HepG2 (cell line): ENCODE measurements around the gene NSF. TPM values are rescaled to one million over a fixed set of nuclear protein-coding genes. Genes with fewer than 3 reads are reported as not detected.
A peak's percentile ranks its signal among the peaks of the same experiment; 100 is the strongest.

ENCODE experiments used
- ATF1 ChIP-seq: IDR thresholded peaks from 2 replicates; pipeline ENCODE4 v1.6.1; 2016; ENCODE audit warnings: mild to moderate bottlenecking, control low read depth
- MTF2 ChIP-seq: sonication (generic); formaldehyde crosslinking; IDR thresholded peaks from 2 replicates; pipeline ENCODE4 v1.5.0; 2020; ENCODE audit warnings: missing genetic modification reagents, borderline replicate concordance
- MZF1 ChIP-seq: sonication (generic); formaldehyde crosslinking; IDR thresholded peaks from 2 replicates; pipeline ENCODE4 v1.8.1; 2023; ENCODE audit warnings: mild to moderate bottlenecking, missing genetic modification reagents, borderline replicate concordance
- PHF8 ChIP-seq: sonication (generic); formaldehyde crosslinking; IDR thresholded peaks from 2 replicates; pipeline ENCODE4 v1.5.0; 2020; ENCODE audit warnings: missing genetic modification reagents
- POLR2AphosphoS5 ChIP-seq: IDR thresholded peaks from 2 replicates; pipeline ENCODE4 v1.6.1; 2012; ENCODE audit warnings: low read depth, low read length
- REXO4 ChIP-seq: sonication (generic); formaldehyde crosslinking; IDR thresholded peaks from 2 replicates; pipeline ENCODE4 v1.8.0; 2022; ENCODE audit warnings: missing genetic modification reagents, mild to moderate bottlenecking, borderline replicate concordance
- TBP ChIP-seq: sonication (generic); formaldehyde crosslinking; IDR thresholded peaks from 2 replicates; pipeline ENCODE4 v1.5.0; 2020; ENCODE audit warnings: missing genetic modification reagents
- polyA plus RNA-seq, 8 experiments: library from polyadenylated mRNA; depleted of rRNA in 3 of 8; stranded (reverse) in 7 of 8; unstranded in 1 of 8; fragments of >200 nt; fragmentation: Illumina TruSeq in 4 of 8; extraction: Trizol in 4 of 8; gene quantifications; 2 replicates each; pipeline versions ENCODE4 v1.2.1 to v1.2.3, GENCODE V29; 2011 to 2016; ENCODE audit warnings: low read depth in 4 of 8, missing spikeins in 1 of 8, mixed read lengths in 1 of 8; ENCODE audit not compliant: insufficient read depth in 1 of 8
- total RNA-seq, 5 experiments: library from RNA; depleted of rRNA; stranded (reverse); fragments of >200 nt; fragmentation: Illumina TruSeq; extraction: Trizol; gene quantifications; 2 replicates each; pipeline ENCODE4 v1.2.3, GENCODE V29; 2016; ENCODE audit warnings: low read depth in 1 of 5
- TF ChIP-seq, protein P1 (sequence below): sonication (generic); formaldehyde crosslinking; IDR thresholded peaks from 2 replicates; pipeline ENCODE4 v1.5.0; 2020; ENCODE audit warnings: mild to moderate bottlenecking, missing genetic modification reagents, moderate library complexity
- TF ChIP-seq, protein P2 (sequence below), 2 experiments: sonication (generic) in 1 of 2; formaldehyde crosslinking in 1 of 2; IDR thresholded peaks; 2 replicates each; pipeline versions ENCODE4 v1.4.0 to v1.6.1; 2018 to 2020; ENCODE audit warnings: missing genetic modification reagents in 2 of 2, borderline replicate concordance in 1 of 2, low read depth in 1 of 2, mild to moderate bottlenecking in 1 of 2, missing biosample characterization in 1 of 2
- TF ChIP-seq, protein P3 (sequence below): sonication (generic); formaldehyde crosslinking; IDR thresholded peaks from 2 replicates; pipeline ENCODE4 v1.5.0; 2020; ENCODE audit warnings: missing genetic modification reagents
- TF ChIP-seq, protein P4 (sequence below): sonication (generic); formaldehyde crosslinking; IDR thresholded peaks from 2 replicates; pipeline ENCODE4 v1.4.0; 2020; ENCODE audit warnings: missing genetic modification reagents
- TF ChIP-seq, protein P5 (sequence below): sonication (generic); formaldehyde crosslinking; IDR thresholded peaks from 2 replicates; pipeline ENCODE4 v1.4.0; 2020; ENCODE audit warnings: missing genetic modification reagents

The NSF gene
- total and polyA plus RNA-seq, 2 of the 13 experiments (the other 11 are each of a cell fraction or from before 2014, with no cell fraction given), result 21.9 to 37.8 TPM

DNA sequence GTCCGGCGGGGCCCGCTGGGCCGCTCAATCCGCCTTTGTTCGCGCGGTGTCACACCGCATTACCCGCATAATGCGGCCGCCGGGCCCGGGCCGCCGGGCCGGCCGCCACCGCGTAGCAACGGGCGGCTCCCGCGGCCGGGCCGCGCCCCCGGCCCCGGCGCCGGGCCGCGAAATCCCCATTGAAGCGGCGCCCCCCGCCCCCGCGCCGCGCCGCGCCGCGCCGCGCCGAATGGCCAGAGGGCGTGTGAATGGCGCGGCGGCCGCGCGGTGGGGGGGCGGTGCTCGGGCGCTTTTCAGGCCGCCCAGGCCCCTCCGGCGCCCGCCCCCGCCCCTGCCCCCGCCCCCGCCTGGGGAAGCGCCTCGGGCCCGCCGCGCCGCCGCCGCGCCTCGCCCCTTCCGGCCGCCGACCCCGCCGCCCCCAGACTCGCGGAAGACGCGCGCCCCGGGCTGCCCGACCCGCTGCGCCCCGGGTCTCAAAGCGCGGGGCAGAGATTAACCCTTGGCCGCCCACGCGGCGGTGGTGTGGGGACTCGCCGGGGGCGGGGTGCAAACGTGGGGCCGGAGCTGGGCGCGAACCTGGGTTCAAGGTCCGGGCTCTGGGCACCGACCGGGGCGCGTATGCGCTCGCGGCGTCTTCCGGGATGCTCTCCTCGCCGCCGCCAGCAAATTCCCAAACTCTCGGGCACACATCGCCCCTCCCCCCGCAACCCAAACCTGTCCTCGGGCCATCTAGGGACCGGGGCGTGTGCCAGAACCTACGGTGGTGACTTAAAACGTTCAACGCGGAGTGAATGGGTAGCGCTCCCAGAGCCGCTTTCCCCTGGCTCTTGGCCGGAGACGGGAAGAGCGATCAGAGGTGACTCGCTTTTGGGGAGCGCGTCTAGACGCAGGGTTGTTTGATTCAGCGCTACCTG, 181.3 kb downstream of the NSF start (continued):
- TF ChIP-seq, protein P1, sequence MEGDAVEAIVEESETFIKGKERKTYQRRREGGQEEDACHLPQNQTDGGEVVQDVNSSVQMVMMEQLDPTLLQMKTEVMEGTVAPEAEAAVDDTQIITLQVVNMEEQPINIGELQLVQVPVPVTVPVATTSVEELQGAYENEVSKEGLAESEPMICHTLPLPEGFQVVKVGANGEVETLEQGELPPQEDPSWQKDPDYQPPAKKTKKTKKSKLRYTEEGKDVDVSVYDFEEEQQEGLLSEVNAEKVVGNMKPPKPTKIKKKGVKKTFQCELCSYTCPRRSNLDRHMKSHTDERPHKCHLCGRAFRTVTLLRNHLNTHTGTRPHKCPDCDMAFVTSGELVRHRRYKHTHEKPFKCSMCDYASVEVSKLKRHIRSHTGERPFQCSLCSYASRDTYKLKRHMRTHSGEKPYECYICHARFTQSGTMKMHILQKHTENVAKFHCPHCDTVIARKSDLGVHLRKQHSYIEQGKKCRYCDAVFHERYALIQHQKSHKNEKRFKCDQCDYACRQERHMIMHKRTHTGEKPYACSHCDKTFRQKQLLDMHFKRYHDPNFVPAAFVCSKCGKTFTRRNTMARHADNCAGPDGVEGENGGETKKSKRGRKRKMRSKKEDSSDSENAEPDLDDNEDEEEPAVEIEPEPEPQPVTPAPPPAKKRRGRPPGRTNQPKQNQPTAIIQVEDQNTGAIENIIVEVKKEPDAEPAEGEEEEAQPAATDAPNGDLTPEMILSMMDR (CRISPR knock-in tag), result peak; percentile 22; the same call in 1 of the 2 replicates
- TF ChIP-seq REXO4 (CRISPR knock-in tag) (no peak), PHF8 (CRISPR knock-in tag) (peak; percentile 82), TBP (0 out of 2 replicates have a peak, but pooled peaks have one; percentile 32), ATF1 (no peak), MZF1 (peak; percentile 58; the same call in 1 of the 2 replicates), MTF2 (peak; percentile 95; the same call in 1 of the 2 replicates), POLR2AphosphoS5 (peak; percentile 60)
- TF ChIP-seq, protein P2, sequence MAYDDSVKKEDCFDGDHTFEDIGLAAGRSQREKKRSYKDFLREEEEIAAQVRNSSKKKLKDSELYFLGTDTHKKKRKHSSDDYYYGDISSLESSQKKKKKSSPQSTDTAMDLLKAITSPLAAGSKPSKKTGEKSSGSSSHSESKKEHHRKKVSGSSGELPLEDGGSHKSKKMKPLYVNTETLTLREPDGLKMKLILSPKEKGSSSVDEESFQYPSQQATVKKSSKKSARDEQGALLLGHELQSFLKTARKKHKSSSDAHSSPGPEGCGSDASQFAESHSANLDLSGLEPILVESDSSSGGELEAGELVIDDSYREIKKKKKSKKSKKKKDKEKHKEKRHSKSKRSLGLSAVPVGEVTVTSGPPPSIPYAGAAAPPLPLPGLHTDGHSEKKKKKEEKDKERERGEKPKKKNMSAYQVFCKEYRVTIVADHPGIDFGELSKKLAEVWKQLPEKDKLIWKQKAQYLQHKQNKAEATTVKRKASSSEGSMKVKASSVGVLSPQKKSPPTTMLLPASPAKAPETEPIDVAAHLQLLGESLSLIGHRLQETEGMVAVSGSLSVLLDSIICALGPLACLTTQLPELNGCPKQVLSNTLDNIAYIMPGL (CRISPR knock-in tag; IDR thresholded peaks at IDR 0.05; ENCODE audit: borderline replicate concordance in 1 of 2, low read depth in 1 of 2), result peak in 1 of 2 experiments; percentile 58; a peak in 3 of 4 replicates
- TF ChIP-seq, protein P3, sequence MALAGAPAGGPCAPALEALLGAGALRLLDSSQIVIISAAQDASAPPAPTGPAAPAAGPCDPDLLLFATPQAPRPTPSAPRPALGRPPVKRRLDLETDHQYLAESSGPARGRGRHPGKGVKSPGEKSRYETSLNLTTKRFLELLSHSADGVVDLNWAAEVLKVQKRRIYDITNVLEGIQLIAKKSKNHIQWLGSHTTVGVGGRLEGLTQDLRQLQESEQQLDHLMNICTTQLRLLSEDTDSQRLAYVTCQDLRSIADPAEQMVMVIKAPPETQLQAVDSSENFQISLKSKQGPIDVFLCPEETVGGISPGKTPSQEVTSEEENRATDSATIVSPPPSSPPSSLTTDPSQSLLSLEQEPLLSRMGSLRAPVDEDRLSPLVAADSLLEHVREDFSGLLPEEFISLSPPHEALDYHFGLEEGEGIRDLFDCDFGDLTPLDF (CRISPR knock-in tag), result peak; percentile 85
- TF ChIP-seq, protein P4, sequence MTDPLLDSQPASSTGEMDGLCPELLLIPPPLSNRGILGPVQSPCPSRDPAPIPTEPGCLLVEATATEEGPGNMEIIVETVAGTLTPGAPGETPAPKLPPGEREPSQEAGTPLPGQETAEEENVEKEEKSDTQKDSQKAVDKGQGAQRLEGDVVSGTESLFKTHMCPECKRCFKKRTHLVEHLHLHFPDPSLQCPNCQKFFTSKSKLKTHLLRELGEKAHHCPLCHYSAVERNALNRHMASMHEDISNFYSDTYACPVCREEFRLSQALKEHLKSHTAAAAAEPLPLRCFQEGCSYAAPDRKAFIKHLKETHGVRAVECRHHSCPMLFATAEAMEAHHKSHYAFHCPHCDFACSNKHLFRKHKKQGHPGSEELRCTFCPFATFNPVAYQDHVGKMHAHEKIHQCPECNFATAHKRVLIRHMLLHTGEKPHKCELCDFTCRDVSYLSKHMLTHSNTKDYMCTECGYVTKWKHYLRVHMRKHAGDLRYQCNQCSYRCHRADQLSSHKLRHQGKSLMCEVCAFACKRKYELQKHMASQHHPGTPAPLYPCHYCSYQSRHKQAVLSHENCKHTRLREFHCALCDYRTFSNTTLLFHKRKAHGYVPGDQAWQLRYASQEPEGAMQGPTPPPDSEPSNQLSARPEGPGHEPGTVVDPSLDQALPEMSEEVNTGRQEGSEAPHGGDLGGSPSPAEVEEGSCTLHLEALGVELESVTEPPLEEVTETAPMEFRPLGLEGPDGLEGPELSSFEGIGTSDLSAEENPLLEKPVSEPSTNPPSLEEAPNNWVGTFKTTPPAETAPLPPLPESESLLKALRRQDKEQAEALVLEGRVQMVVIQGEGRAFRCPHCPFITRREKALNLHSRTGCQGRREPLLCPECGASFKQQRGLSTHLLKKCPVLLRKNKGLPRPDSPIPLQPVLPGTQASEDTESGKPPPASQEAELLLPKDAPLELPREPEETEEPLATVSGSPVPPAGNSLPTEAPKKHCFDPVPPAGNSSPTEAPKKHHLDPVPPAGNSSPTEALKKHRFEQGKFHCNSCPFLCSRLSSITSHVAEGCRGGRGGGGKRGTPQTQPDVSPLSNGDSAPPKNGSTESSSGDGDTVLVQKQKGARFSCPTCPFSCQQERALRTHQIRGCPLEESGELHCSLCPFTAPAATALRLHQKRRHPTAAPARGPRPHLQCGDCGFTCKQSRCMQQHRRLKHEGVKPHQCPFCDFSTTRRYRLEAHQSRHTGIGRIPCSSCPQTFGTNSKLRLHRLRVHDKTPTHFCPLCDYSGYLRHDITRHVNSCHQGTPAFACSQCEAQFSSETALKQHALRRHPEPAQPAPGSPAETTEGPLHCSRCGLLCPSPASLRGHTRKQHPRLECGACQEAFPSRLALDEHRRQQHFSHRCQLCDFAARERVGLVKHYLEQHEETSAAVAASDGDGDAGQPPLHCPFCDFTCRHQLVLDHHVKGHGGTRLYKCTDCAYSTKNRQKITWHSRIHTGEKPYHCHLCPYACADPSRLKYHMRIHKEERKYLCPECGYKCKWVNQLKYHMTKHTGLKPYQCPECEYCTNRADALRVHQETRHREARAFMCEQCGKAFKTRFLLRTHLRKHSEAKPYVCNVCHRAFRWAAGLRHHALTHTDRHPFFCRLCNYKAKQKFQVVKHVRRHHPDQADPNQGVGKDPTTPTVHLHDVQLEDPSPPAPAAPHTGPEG, result peak; percentile 67
- TF ChIP-seq, protein P5, sequence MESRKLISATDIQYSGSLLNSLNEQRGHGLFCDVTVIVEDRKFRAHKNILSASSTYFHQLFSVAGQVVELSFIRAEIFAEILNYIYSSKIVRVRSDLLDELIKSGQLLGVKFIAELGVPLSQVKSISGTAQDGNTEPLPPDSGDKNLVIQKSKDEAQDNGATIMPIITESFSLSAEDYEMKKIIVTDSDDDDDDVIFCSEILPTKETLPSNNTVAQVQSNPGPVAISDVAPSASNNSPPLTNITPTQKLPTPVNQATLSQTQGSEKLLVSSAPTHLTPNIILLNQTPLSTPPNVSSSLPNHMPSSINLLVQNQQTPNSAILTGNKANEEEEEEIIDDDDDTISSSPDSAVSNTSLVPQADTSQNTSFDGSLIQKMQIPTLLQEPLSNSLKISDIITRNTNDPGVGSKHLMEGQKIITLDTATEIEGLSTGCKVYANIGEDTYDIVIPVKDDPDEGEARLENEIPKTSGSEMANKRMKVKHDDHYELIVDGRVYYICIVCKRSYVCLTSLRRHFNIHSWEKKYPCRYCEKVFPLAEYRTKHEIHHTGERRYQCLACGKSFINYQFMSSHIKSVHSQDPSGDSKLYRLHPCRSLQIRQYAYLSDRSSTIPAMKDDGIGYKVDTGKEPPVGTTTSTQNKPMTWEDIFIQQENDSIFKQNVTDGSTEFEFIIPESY (CRISPR knock-in tag), result no peak
